Measurements from ENCODE around the gene SFXN1.
A peak's percentile ranks its signal among the peaks of the same experiment; 100 is the strongest.
"Not testable (repeated sequence)": the region's sequence is repeated elsewhere in the genome, so short reads cannot be mapped to it uniquely, and the experiment has no call there.

SFXN1 gene

GRCh38 chr5:175494264-175495183 is 16.2 kb downstream of the SFXN1 start:
- DNase-seq (ENCODE audit: low read depth) = peak; percentile 8

- no peak for DNase-seq (ENCODE audit: low read depth)
These were observed 23.4 kb downstream of the SFXN1 start for GRCh38 chr5:175501759-175502158.

- not testable (repeated sequence) for DNase-seq (ENCODE audit: low read depth)
These were observed 29.3 kb downstream of the SFXN1 start for GRCh38 chr5:175507671-175508070.

- DNase-seq (ENCODE audit: low read depth) = no peak
These were observed 30.5 kb downstream of the SFXN1 start for GRCh38 chr5:175508896-175509295.

- no peak for DNase-seq (ENCODE audit: low read depth)
These were observed 34.9 kb downstream of the SFXN1 start for GRCh38 chr5:175513297-175513696.

- no peak for DNase-seq (ENCODE audit: low read depth)
These were observed 35.4 kb downstream of the SFXN1 start for GRCh38 chr5:175513726-175514125.

GRCh38 chr5:175516933-175517823 is 38.8 kb downstream of the SFXN1 start:
- DNase-seq (ENCODE audit: low read depth) = no peak

GRCh38 chr5:175517824-175518450 is 39.6 kb downstream of the SFXN1 start:
- no peak for DNase-seq (ENCODE audit: low read depth)

GRCh38 chr5:175519006-175519405 is 40.6 kb downstream of the SFXN1 start:
- no peak for DNase-seq (ENCODE audit: low read depth)

- DNase-seq (ENCODE audit: low read depth) = no peak
These were observed 42.0 kb downstream of the SFXN1 start for GRCh38 chr5:175520321-175520720.

- DNase-seq (ENCODE audit: low read depth) = no peak
These were observed 42.5 kb downstream of the SFXN1 start for GRCh38 chr5:175520873-175521272.

- DNase-seq (ENCODE audit: low read depth) = no peak
These were observed 43.0 kb downstream of the SFXN1 start for GRCh38 chr5:175521313-175521833.

- DNase-seq (ENCODE audit: low read depth) = no peak
These were observed 44.9 kb downstream of the SFXN1 start for GRCh38 chr5:175523292-175523691.

- DNase-seq (ENCODE audit: low read depth) = no peak
These were observed 45.9 kb downstream of the SFXN1 start for GRCh38 chr5:175524211-175524610.

- DNase-seq (ENCODE audit: low read depth) = no peak
These were observed 48.3 kb downstream of the SFXN1 start for GRCh38 chr5:175526691-175527090.

GRCh38 chr5:175531361-175531760 is 53.0 kb downstream of the SFXN1 start:
- DNase-seq (ENCODE audit: low read depth) = no peak

GRCh38 chr5:175534070-175534932 is 55.9 kb downstream of the SFXN1 start:
- peak; percentile 38 for DNase-seq (ENCODE audit: low read depth)

- DNase-seq (ENCODE audit: low read depth) = not testable (repeated sequence)
These were observed 57.0 kb downstream of the SFXN1 start for GRCh38 chr5:175535331-175535730.

- DNase-seq (ENCODE audit: low read depth) = no peak
These were observed 57.4 kb downstream of the SFXN1 start for GRCh38 chr5:175535796-175536195.

GRCh38 chr5:175538576-175538975 is 60.2 kb downstream of the SFXN1 start:
- DNase-seq (ENCODE audit: low read depth) = no peak

GRCh38 chr5:175539936-175540335 is 61.6 kb downstream of the SFXN1 start:
- DNase-seq (ENCODE audit: low read depth) = no peak

Measured in GM04504 (cell line).